ENCODE measurements around the gene NTRK2.

Gene NTRK2

DNA sequence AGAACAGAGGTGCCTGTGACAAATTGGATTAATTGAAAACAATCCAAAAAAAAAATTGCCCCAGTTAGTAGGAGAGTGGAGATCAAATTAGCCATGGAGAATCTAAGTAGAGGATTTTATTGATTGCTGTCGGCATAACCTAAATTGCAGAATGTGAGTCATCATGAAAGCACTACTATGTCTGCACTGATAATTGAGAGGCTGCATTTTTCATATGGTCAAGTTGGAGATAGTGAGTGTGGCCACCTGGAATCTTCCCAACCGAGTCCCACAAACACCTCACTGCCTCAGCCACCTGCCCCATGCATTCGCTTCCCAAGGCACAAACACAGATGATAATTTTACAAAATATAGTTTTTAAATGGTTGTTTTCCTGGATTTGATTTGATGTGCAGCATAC lies 123.7 kb downstream of the NTRK2 start:
- CTCF ChIA-PET: no interaction called here
- Mint-ChIP-seq H3K27me3 (no peaks in the 10 kb centered on the region), H3K36me3 (no peaks in the 10 kb centered on the region), H3K4me3 (no peak overlapping the region), H3K9me3 (no peaks in the 10 kb centered on the region), H3K27ac (no peak overlapping the region), H3K4me1 (no peaks in the 10 kb centered on the region)
- DNase-seq: no peak

DNA sequence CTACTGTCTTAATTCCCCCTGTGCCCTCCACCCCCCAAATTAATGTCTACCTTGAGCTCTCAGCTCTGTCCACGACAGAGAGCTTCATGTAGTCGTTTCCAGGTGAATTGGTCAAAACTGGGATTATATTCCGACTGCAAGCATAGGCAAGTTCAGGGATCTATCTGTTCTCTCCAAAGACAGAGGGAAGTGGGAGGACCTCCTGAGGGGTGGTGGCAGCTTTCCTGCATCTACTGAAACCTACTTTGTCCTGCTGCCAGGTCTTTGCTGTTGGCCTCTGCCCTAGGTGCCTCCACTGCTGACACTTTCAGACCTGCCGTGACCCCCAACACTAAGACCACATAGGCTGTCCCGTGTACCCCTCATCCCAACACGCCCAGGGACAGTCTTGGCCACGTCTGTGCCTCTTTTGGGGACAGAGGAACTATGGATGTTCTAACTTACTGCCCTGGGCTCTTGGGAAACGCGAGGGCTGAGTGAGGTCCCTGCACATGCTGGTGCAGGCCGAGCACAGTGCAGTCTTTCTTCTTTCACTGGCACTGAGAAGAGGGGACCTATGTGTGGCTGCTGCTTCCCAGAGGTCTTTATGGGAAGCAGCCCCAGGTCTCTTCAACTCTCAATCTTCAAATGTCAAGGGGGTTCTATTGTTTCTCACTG lies 125.6 kb downstream of the NTRK2 start:
- Mint-ChIP-seq H3K4me1 (no peaks in the 10 kb centered on the region), H3K27me3 (no peaks in the 10 kb centered on the region), H3K4me3 (no peak overlapping the region), H3K36me3 (no peaks in the 10 kb centered on the region), H3K27ac (no peak overlapping the region), H3K9me3 (no peaks in the 10 kb centered on the region)
- CTCF ChIA-PET: no interaction called here
- DNase-seq: no peak

DNA sequence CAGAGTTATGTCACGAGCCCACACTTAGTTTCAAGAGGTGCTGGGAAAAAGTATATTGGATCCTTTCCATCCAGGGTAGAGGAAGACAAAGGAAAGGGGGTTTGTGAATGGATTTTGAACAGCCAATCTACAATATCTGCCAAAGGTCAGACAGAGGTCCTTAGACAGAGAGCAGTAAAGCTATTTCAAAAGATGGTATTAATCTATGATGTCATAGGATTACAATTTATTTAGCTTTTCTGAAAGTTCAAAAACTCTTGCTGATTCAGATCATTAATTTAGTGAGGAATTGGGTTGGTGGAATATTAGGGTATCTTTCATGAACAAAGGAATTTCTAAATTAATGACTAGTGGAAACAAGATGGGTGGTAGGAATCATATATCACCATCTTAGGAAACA lies 126.9 kb downstream of the NTRK2 start:
- CTCF ChIA-PET: no interaction called here
- Mint-ChIP-seq H3K9me3 (no peaks in the 10 kb centered on the region), H3K36me3 (no peaks in the 10 kb centered on the region), H3K4me3 (no peak overlapping the region), H3K27ac (no peak overlapping the region), H3K27me3 (no peaks in the 10 kb centered on the region), H3K4me1 (no peaks in the 10 kb centered on the region)
- no peak for DNase-seq

DNA sequence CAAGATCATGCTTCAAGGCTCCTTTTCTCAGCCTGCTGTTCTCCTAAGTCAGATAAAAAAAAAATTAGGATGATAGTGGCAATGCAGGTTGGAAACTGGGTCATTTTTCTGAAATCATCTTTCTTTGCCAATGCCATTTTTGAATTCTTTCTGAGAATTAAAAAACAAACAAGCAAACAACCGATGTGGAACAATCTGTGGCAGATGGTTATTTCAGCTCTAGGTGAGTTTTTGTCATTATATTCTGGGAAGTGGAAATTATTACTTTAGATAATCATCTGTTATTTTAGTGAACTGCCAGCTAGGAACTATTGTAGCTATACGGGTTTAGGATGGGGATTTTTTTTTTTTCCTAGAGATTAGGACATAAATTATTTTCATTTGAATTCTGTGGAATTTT lies 129.7 kb downstream of the NTRK2 start:
- H3K4me1 Mint-ChIP-seq: no peaks in the 10 kb centered on the region
- no peaks in the 10 kb centered on the region for H3K27me3 Mint-ChIP-seq
- DNase-seq: no peak
- no peaks in the 10 kb centered on the region for H3K9me3 Mint-ChIP-seq
- H3K27ac Mint-ChIP-seq: no peak overlapping the region
- CTCF ChIA-PET: no interaction called here
- no peak overlapping the region for H3K4me3 Mint-ChIP-seq
- no peaks in the 10 kb centered on the region for H3K36me3 Mint-ChIP-seq

DNA sequence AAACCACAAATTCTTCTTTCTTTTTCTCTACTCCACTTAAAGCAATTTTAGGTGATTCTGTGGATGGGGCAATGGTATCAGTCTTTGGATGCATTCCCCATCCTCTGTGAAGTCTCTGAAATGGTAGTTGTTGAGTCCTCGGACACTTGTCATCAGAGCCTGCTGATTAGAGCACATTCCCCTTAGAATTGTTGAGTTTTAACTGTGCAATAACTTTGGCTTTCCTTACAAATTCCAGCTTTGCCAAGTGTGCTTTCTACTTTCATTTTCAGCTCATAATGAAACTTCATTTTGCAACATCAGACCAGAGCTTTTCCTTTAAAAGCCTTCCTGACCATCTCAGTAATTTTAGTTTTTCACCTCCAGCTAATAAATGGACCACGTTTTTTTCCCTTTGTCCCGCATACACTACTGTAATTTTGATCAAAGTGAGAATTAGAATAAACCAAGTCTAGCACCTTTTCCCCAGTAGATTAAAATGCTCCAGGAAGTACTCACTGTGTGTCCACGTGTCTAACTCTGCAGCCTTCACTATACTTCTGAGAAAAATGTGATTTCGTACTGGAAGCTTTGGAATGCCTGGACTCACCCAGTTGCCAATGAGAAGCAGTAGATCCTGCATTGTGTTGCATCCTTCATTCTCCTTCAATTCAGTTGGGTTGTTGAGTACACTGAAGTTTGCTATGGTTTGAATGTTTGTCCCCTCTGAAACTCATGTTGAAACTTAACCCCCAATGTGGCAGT lies 135.6 kb downstream of the NTRK2 start:
- no peak for DNase-seq
- CTCF ChIA-PET: no interaction called here
- H3K4me1 Mint-ChIP-seq: no peaks in the 10 kb centered on the region
- H3K4me3 Mint-ChIP-seq: no peak overlapping the region
- H3K36me3 Mint-ChIP-seq: no peaks in the 10 kb centered on the region
- no peaks in the 10 kb centered on the region for H3K27me3 Mint-ChIP-seq
- no peak overlapping the region for H3K27ac Mint-ChIP-seq
- H3K9me3 Mint-ChIP-seq: no peaks in the 10 kb centered on the region

DNA sequence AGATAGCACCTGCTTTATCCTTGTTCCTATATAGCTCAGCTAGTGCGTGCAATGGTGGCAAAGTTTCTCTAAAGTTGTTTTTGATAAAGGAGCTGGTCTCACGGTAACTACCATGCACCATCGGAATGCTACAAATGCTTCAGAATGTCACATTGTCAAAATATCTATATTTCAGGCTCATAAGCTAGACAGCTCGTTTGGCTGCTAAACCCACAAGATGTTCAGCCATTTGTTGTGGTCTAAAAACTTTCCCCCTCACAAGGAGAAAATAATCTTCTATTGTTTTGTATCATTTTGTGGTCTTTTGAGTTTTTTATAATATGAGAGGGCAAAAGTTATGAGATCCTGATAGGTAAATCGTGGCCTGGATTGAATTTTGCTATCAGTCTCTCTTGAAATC lies 137.9 kb downstream of the NTRK2 start:
- Mint-ChIP-seq H3K9me3 (no peaks in the 10 kb centered on the region), H3K4me1 (no peaks in the 10 kb centered on the region), H3K27ac (no peak overlapping the region), H3K4me3 (no peak overlapping the region), H3K36me3 (no peaks in the 10 kb centered on the region), H3K27me3 (no peaks in the 10 kb centered on the region)
- CTCF ChIA-PET: no interaction called here
- no peak for DNase-seq

DNA sequence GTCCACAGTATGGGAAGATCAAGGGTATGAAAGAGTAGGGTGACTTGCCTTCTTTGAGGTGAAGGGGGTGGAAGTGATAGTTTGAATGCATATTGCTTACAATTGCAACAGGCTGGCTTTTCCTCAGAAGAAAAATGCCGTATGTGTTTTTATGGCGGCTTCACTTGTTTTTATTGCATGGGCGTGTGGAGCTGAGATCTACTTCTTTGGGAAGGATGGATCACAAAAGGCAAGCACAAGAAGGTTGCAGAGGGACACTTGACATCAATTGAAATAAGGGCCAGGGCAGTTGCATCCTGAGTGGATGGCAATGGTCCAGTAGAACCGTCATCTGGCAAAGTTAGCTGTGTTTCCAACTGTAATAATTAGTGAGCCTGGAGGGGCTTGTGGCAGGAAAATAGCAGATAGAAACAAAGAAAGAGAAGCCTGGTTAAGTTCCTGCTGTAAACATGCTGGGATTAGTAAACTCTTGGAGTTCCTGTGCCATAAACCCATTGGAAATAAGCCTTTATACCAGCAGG lies 138.4 kb downstream of the NTRK2 start:
- CTCF ChIA-PET: no interaction called here
- no peak overlapping the region for H3K4me3 Mint-ChIP-seq
- no peaks in the 10 kb centered on the region for H3K36me3 Mint-ChIP-seq
- no peak overlapping the region for H3K27ac Mint-ChIP-seq
- DNase-seq: no peak
- no peaks in the 10 kb centered on the region for H3K4me1 Mint-ChIP-seq
- H3K9me3 Mint-ChIP-seq: no peaks in the 10 kb centered on the region
- H3K27me3 Mint-ChIP-seq: no peaks in the 10 kb centered on the region

DNA sequence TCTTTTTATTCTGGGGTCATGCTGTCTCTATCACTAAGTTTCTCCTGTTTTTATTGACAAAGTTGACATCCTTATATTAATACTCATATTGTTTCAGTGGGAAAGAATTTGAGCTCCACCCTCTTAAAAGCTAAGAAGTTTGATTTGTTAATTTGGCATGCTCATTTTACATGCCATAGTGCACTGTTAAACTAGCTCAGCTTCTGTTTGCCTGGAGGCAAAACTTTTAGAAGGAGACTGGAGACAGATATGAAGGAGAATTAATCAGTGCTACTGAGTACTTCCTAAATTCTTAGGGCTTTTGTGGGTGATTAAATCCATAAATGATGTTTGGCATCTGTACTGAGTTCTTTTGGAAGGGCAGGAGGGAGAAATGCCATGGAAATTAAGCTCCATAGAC lies 138.9 kb downstream of the NTRK2 start:
- no peaks in the 10 kb centered on the region for H3K36me3 Mint-ChIP-seq
- DNase-seq: no peak
- CTCF ChIA-PET: no interaction called here
- H3K9me3 Mint-ChIP-seq: no peaks in the 10 kb centered on the region
- H3K27me3 Mint-ChIP-seq: no peaks in the 10 kb centered on the region
- no peak overlapping the region for H3K27ac Mint-ChIP-seq
- no peak overlapping the region for H3K4me3 Mint-ChIP-seq
- no peaks in the 10 kb centered on the region for H3K4me1 Mint-ChIP-seq

DNA sequence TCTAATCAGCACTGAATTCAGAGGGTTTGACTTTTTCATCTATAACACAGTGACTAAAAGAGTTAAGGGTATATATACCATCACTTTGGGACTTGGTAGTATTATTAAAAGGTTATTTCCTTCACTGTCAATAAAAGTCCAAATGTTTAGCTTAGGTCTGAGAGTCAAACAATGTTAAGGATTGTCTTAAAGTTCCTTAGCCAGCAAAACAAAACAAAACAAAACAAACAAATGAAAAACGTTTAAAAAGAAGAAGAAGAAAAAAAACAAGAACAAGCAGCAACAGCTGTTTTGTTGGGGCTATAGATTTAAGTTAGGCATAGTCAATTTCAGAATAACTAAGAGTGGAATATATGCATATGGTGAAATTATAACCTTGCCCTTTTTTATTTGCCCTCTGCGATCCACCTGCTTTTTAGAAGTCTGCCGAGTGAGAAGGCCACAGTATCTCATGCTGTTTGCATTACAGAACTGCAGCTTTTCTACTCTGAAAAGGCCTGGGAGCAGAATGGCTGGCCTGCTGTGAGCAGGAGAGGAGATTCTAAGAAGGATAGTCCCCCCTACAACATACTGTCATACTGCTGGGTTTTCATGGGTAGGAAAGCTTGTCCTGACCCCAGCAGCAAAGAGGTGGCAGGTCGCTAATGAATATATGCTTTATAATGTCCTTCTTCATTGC lies 141.7 kb downstream of the NTRK2 start:
- no peaks in the 10 kb centered on the region for H3K9me3 Mint-ChIP-seq
- DNase-seq: no peak
- H3K27me3 Mint-ChIP-seq: no peaks in the 10 kb centered on the region
- CTCF ChIA-PET: interaction anchor here (0.6 kb wide), 1 partner anchor 9 kb away, joined by 3 read pairs; no protein-coding TSS in a partner anchor
- no peak overlapping the region for H3K27ac Mint-ChIP-seq
- no peak overlapping the region for H3K4me3 Mint-ChIP-seq
- H3K36me3 Mint-ChIP-seq: no peaks in the 10 kb centered on the region
- H3K4me1 Mint-ChIP-seq: no peaks in the 10 kb centered on the region

DNA sequence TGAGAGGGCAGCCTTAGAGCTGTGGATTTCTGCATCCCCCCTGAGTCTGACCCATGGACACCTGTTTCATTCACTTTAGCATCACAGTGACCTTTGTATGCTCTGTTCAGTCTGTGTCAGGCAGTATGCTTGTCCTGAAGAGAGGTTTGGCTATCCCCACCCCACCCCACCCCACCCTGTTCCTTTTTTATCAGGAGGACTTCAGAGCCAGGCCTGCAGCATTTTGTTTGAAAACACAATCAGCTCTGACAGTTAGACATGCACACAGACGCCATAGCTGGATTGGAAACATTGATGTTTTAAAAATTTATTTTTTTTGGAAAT lies 142.2 kb downstream of the NTRK2 start:
- DNase-seq: no peak
- Mint-ChIP-seq H3K36me3 (no peaks in the 10 kb centered on the region), H3K27ac (no peak overlapping the region), H3K4me3 (no peak overlapping the region), H3K9me3 (no peaks in the 10 kb centered on the region), H3K27me3 (no peaks in the 10 kb centered on the region), H3K4me1 (no peaks in the 10 kb centered on the region)
- CTCF ChIA-PET: interaction anchor here (0.6 kb wide), 1 partner anchor 9 kb away, joined by 3 read pairs; no protein-coding TSS in a partner anchor

DNA sequence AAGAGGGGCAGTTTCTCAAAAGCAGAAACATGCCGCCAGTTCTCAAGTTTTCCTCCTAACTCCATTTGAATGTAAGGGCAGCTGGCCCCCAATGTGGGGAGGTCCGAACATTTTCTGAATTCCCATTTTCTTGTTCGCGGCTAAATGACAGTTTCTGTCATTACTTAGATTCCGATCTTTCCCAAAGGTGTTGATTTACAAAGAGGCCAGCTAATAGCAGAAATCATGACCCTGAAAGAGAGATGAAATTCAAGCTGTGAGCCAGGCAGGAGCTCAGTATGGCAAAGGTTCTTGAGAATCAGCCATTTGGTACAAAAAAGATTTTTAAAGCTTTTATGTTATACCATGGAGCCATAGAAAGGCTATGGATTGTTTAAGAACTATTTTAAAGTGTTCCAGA lies 142.8 kb downstream of the NTRK2 start:
- Mint-ChIP-seq H3K36me3 (no peaks in the 10 kb centered on the region), H3K4me1 (no peaks in the 10 kb centered on the region), H3K27me3 (no peaks in the 10 kb centered on the region), H3K27ac (no peak overlapping the region), H3K9me3 (no peaks in the 10 kb centered on the region), H3K4me3 (no peak overlapping the region)
- CTCF ChIA-PET: interaction anchor here (0.7 kb wide), 1 partner anchor 9 kb away, joined by 3 read pairs; no protein-coding TSS in a partner anchor
- no peak for DNase-seq

DNA sequence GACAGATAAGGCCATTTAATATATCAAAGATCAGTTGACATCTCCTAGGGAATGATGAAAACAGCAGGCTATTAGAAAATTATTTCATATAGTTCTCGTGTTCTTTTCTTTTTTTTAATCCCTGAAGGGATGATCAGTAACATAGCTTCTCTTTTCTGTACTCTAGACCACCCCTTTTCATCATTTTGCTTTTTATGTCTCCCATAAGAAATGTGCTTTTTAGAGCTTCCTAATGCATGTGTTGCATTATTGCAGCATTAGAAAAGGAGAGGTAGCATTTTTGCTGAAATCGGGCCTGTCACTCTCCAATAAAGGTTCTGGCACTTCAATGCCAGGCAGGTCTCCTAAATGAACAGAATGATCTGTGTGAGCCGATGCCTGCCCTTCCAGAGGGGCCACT lies 143.3 kb downstream of the NTRK2 start:
- CTCF ChIA-PET: interaction anchor here (0.7 kb wide), 1 partner anchor 8 kb away, joined by 3 read pairs; no protein-coding TSS in a partner anchor
- Mint-ChIP-seq H3K9me3 (no peaks in the 10 kb centered on the region), H3K4me1 (no peaks in the 10 kb centered on the region)

DNA sequence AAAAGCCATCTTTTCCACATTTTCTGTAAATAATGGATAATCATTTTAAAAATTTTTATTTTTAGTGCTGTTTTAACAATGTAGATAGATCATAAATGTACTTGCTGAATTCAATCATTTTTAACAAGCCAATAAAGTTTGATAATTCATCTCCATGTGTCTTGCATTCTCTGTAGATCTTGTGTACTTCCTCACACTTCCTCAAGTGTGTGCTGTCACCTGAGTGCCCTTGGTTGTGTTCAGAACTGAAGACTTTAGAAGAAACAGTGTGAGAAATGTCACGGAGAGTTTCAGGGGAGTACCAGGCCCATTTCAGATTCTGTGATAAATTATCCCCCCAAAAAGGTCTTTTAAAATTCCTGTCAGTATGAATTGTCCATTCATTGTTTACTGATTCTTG lies 146.0 kb downstream of the NTRK2 start:
- Mint-ChIP-seq H3K9me3 (no peaks in the 10 kb centered on the region), H3K27me3 (no peaks in the 10 kb centered on the region), H3K27ac (no peak overlapping the region), H3K36me3 (no peaks in the 10 kb centered on the region), H3K4me3 (no peak overlapping the region), H3K4me1 (no peaks in the 10 kb centered on the region)
- no peak for DNase-seq
- CTCF ChIA-PET: no interaction called here

More for the DNA sequence above, 143.3 kb downstream of the NTRK2 start:
- Mint-ChIP-seq H3K4me3 (no peak overlapping the region), H3K27ac (no peak overlapping the region), H3K27me3 (no peaks in the 10 kb centered on the region), H3K36me3 (no peaks in the 10 kb centered on the region)
- DNase-seq: no peak

DNA sequence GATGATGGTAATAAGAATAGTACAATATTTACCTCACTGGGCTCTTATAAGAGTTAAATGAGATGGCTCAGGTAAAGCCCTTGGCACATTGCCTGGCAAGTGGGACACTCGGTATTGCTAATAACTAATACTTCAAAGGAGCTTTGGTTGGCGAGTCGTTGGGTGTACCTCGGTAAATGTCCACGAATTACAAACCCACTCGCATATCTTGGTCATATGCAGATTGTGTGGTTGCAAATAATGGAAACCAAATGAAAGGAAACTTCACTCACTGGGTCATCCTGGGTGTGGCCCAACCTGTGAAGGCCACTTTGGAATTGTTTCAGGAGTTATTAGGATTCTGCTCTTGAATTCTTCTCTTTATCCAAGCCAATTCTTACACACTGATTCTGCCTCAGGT lies 147.5 kb downstream of the NTRK2 start:
- CTCF ChIA-PET: no interaction called here
- no peaks in the 10 kb centered on the region for H3K36me3 Mint-ChIP-seq
- H3K9me3 Mint-ChIP-seq: no peaks in the 10 kb centered on the region
- no peak overlapping the region for H3K4me3 Mint-ChIP-seq
- DNase-seq: no peak
- no peak overlapping the region for H3K27ac Mint-ChIP-seq
- H3K4me1 Mint-ChIP-seq: no peaks in the 10 kb centered on the region
- H3K27me3 Mint-ChIP-seq: no peaks in the 10 kb centered on the region

DNA sequence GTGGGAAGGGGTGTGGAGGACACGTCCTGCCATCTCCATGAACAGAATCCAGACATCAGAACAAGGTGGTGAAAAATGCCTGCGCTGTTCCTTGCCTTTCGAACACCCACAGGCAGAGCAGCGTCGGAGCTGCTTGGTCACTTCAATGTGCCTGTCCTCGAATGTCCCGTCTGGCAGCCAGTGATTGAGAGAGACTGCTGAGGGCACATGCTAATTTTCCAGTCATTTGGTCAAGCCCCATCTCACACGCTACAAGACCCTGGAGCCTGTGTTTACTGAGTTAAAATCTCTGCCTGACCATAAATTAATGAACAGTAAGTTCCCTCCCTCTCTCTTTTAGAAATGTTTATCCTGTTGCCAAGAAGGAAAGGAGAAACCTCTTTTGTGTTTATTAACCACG lies 149.3 kb downstream of the NTRK2 start:
- H3K27ac Mint-ChIP-seq: no peak overlapping the region
- CTCF ChIA-PET: no interaction called here

More for the DNA sequence above, 149.3 kb downstream of the NTRK2 start:
- no peak for DNase-seq
- Mint-ChIP-seq H3K4me1 (no peaks in the 10 kb centered on the region), H3K27me3 (no peaks in the 10 kb centered on the region), H3K9me3 (no peaks in the 10 kb centered on the region), H3K4me3 (no peak overlapping the region), H3K36me3 (no peaks in the 10 kb centered on the region)

Data from activated naive CD4-positive, alpha-beta T cell treated with anti-CD3 and anti-CD28 coated beads, Interleukin-2, amount 10 ng/mL, durations not matched to agents 7 days and 5 days (primary cell).